Endodermal cell (in vitro differentiated cells): ENCODE data around the gene IDNK. TPM values are rescaled to one million over a fixed set of nuclear protein-coding genes. Genes with fewer than 3 reads are reported as not detected.

ENCODE experiments used
- DNase-seq: peaks from one replicate; pipeline ENCODE4 v3.0.0-alpha.2; 2017
- H3K27ac ChIP-seq: 2 replicates; pipeline ENCODE4 v1.5.1; 2013; ENCODE audit warnings: mild to moderate bottlenecking, low read depth, low read length, moderate library complexity
- H3K27me3 ChIP-seq: 2 replicates; pipeline ENCODE4 v1.6.1; 2013; ENCODE audit warnings: mild to moderate bottlenecking, low read length, moderate library complexity; ENCODE audit not compliant: insufficient read depth, control insufficient read depth, poor library complexity, severe bottlenecking
- H3K36me3 ChIP-seq: 2 replicates; pipeline ENCODE4 v1.7.0; 2013; ENCODE audit warnings: mild to moderate bottlenecking, low read length, moderate library complexity; ENCODE audit not compliant: control insufficient read depth, insufficient read depth
- H3K4me1 ChIP-seq: one replicate; pipeline ENCODE4 v1.7.0; 2013; ENCODE audit warnings: low read length; ENCODE audit not compliant: control insufficient read depth, insufficient read depth
- H3K4me3 ChIP-seq: 2 replicates; pipeline ENCODE4 v1.5.1; 2013; ENCODE audit warnings: mild to moderate bottlenecking, low read length, moderate library complexity
- H3K9ac ChIP-seq: 2 replicates; pipeline ENCODE4 v1.6.1; 2013; ENCODE audit warnings: mild to moderate bottlenecking, low read length, moderate library complexity; ENCODE audit not compliant: poor library complexity, severe bottlenecking; ENCODE audit errors: extremely low read depth
- H3K9me3 ChIP-seq: 2 replicates; pipeline ENCODE4 v1.6.1; 2013; ENCODE audit warnings: mild to moderate bottlenecking, low read length, moderate library complexity; ENCODE audit not compliant: control insufficient read depth
- H3K27ac Mint-ChIP-seq: 2 replicates; pipeline ENCODE4 v1.8.0; 2020; ENCODE audit warnings: mixed read lengths
- H3K27me3 Mint-ChIP-seq: 2 replicates; pipeline ENCODE4 v1.8.0; 2021; ENCODE audit warnings: mild to moderate bottlenecking, mixed read lengths; ENCODE audit not compliant: insufficient read depth
- H3K36me3 Mint-ChIP-seq: 2 replicates; pipeline ENCODE4 v1.8.0; 2020; ENCODE audit warnings: low read depth, mixed read lengths
- H3K4me1 Mint-ChIP-seq: 2 replicates; pipeline ENCODE4 v1.8.0; 2020; ENCODE audit warnings: mixed read lengths
- H3K4me3 Mint-ChIP-seq: 2 replicates; pipeline ENCODE4 v1.8.0; 2020; ENCODE audit warnings: mild to moderate bottlenecking, moderate library complexity, mixed read lengths
- H3K9me3 Mint-ChIP-seq: 2 replicates; pipeline ENCODE4 v1.8.0; 2020; ENCODE audit warnings: mild to moderate bottlenecking, mixed read lengths
- whole genome bisulfite sequencing, 2 experiments: methylation state at CpG; one replicate each; pipeline versions ENCODE4 v1.1.5 to v1.1.7; 2013; ENCODE audit warnings: missing lambda C conversion rate in 2 of 2, mixed read lengths in 1 of 2; ENCODE audit not compliant: insufficient coverage in 1 of 2, insufficient read length in 1 of 2; 5-methylcytosine and 5-hydroxymethylcytosine counted together
- total RNA-seq, 2 donors: library from RNA; stranded (reverse); fragmentation: NEBNext Ultra II Directional in 1 of 2; extraction: Animal tissue kit (Norgen Biotek cat#: 25700) in 1 of 2; gene quantifications; 2 replicates in 1 of 2; 3 replicates in 1 of 2; pipeline ENCODE4 v1.2.1, GENCODE V29; 2021
- TF ChIP-seq, protein P1 (sequence below): fragments of 200-600 bp; sonication (generic); conservative IDR thresholded peaks from 2 replicates; pipeline ENCODE4 v1.5.0; 2021; ENCODE audit warnings: antibody characterized with exemption, mild to moderate bottlenecking

IDNK gene
- total RNA-seq, 2 donors from 2014 or later, result 1.6 TPM

DNA sequence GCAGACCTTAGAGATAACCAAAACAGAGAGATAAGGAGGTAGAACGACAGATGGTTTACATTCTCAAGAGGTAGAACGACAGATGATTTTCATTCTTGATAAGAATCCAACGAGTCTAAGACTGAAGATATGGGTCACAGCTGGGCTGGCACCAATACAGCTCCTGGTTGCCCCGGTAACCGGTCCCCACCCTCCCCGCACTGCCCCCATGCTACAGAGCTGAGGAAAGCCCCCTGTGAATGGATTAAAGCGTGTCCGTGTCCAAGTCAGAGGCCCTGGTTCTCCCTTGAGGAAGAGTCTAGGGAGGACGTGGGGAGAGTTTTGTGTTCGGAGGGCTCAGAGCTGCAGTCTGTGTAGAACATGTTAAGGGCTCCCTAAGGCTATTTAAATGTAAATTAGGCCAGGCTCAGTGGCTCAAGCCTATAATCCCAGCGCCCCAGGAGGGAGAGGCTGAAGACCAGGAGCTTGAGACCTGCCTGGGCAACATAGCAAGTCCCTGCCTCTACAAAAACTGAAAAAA lies 8.1 kb downstream of the IDNK start:
- Mint-ChIP-seq H3K4me3 (peak overlapping the region; percentile 34), H3K4me1 (peaks cover 17% of the 10 kb centered on the region), H3K27ac (peak overlapping the region; percentile 88), H3K27me3 (no peaks in the 10 kb centered on the region), H3K36me3 (peaks cover 7% of the 10 kb centered on the region), H3K9me3 (no peaks in the 10 kb centered on the region)
- Histone ChIP-seq H3K9ac (no peak overlapping the region), H3K9me3 (no peaks in the 10 kb centered on the region), H3K27me3 (no peaks in the 10 kb centered on the region), H3K36me3 (no peaks in the 10 kb centered on the region), H3K4me1 (no peaks in the 10 kb centered on the region), H3K27ac (peak overlapping the region; percentile 1), H3K4me3 (peak overlapping the region; percentile 48)
- 11 to 21% methylated on average over 5 to 11 of the region's 11 CpGs for WGBS, 2 experiments
- peak; percentile 92 for DNase-seq
- TF ChIP-seq, protein P1, sequence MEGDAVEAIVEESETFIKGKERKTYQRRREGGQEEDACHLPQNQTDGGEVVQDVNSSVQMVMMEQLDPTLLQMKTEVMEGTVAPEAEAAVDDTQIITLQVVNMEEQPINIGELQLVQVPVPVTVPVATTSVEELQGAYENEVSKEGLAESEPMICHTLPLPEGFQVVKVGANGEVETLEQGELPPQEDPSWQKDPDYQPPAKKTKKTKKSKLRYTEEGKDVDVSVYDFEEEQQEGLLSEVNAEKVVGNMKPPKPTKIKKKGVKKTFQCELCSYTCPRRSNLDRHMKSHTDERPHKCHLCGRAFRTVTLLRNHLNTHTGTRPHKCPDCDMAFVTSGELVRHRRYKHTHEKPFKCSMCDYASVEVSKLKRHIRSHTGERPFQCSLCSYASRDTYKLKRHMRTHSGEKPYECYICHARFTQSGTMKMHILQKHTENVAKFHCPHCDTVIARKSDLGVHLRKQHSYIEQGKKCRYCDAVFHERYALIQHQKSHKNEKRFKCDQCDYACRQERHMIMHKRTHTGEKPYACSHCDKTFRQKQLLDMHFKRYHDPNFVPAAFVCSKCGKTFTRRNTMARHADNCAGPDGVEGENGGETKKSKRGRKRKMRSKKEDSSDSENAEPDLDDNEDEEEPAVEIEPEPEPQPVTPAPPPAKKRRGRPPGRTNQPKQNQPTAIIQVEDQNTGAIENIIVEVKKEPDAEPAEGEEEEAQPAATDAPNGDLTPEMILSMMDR, result no peak

DNA sequence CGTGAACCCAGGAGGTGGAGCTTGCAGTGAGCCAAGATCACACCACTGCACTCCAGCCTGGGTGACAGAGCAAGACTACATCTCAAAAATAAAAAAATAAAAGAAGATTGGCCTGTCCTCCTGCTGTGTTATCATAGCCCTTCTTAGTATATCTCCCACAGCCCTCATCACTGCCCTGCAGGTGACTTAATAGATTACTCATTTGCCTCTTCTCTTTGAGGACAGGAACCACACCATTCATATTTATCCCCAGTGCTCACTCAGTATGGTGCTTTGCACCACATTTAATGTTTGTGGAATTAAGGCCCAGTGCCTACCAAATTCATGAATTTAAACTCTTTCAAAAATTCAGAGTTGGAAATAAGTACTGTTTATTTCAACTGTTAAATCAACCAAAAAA lies 10.3 kb downstream of the IDNK start:
- peaks cover 7% of the 10 kb centered on the region for H3K36me3 Mint-ChIP-seq
- no peak overlapping the region for H3K4me3 Mint-ChIP-seq
- no peak overlapping the region for H3K9ac ChIP-seq
- no peaks in the 10 kb centered on the region for H3K27me3 Mint-ChIP-seq
- H3K27ac Mint-ChIP-seq, result no peak overlapping the region
- no peaks in the 10 kb centered on the region for H3K4me1 ChIP-seq
- no peaks in the 10 kb centered on the region for H3K27me3 ChIP-seq
- no peak overlapping the region for H3K4me3 ChIP-seq
- H3K9me3 ChIP-seq, result no peaks in the 10 kb centered on the region
- H3K4me1 Mint-ChIP-seq, result peaks cover 22% of the 10 kb centered on the region
- no peak for DNase-seq
- TF ChIP-seq, protein P1, result no peak
- no peaks in the 10 kb centered on the region for H3K36me3 ChIP-seq
- WGBS, 2 experiments, result 100% methylated on average over 1 of the region's 1 CpG; no CpG with 5 or more reads in 1 of the 2 experiments
- H3K27ac ChIP-seq, result no peak overlapping the region
- H3K9me3 Mint-ChIP-seq, result no peaks in the 10 kb centered on the region

DNA sequence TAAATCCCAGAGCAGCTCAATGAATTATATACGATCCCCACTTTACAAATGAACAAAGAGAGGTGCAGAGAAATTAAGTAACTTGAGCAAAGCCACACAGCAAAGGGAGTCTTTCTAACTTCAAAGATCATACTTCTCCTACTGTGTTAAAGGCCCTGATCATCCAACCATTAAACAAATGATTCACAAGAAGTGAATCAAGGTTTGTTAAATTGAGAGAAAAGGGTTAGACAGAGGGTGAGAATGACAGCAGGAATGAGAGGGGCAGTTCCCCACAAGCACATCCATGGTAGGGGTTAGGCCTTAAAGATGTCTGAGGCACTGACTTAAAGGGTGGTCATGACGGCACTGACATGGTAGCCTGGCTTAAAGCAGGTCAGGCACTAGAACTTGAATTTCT lies 10.7 kb downstream of the IDNK start:
- no peak overlapping the region for H3K4me3 Mint-ChIP-seq
- 94 to 100% methylated on average over 1 to 2 of the region's 2 CpGs for WGBS, 2 experiments
- no peak overlapping the region for H3K27ac Mint-ChIP-seq
- Histone ChIP-seq H3K27me3 (no peaks in the 10 kb centered on the region), H3K27ac (no peak overlapping the region), H3K9me3 (no peaks in the 10 kb centered on the region), H3K36me3 (no peaks in the 10 kb centered on the region), H3K9ac (no peak overlapping the region), H3K4me1 (no peaks in the 10 kb centered on the region), H3K4me3 (no peak overlapping the region)
- peaks cover 7% of the 10 kb centered on the region for H3K36me3 Mint-ChIP-seq
- no peak for DNase-seq
- H3K27me3 Mint-ChIP-seq, result no peaks in the 10 kb centered on the region
- no peaks in the 10 kb centered on the region for H3K9me3 Mint-ChIP-seq
- TF ChIP-seq, protein P1, result no peak
- peaks cover 21% of the 10 kb centered on the region for H3K4me1 Mint-ChIP-seq
